PC-3 (cell line): ENCODE measurements around the gene NR1I3.

Experiments used
- EZH2 ChIP-seq: fragments of 300-600 bp; sonication (generic); IDR thresholded peaks from one replicate; pipeline ENCODE4 v1.6.1; 2017; ENCODE audit warnings: antibody characterized with exemption, mild to moderate bottlenecking, low read length; ENCODE audit not compliant: unreplicated experiment
- EZH2phosphoT487 ChIP-seq: fragments of 300-600 bp; sonication (generic); IDR thresholded peaks from 2 replicates; pipeline ENCODE4 v1.6.1; 2018; ENCODE audit warnings: mild to moderate bottlenecking, antibody characterized with exemption, low read length, borderline replicate concordance
- TF ChIP-seq, protein P1 (sequence below): fragments of 300-600 bp; sonication (generic); conservative IDR thresholded peaks from 2 replicates; pipeline ENCODE4 v1.5.1; 2017; ENCODE audit warnings: antibody characterized with exemption, low read depth, mild to moderate bottlenecking, low read length

DNA sequence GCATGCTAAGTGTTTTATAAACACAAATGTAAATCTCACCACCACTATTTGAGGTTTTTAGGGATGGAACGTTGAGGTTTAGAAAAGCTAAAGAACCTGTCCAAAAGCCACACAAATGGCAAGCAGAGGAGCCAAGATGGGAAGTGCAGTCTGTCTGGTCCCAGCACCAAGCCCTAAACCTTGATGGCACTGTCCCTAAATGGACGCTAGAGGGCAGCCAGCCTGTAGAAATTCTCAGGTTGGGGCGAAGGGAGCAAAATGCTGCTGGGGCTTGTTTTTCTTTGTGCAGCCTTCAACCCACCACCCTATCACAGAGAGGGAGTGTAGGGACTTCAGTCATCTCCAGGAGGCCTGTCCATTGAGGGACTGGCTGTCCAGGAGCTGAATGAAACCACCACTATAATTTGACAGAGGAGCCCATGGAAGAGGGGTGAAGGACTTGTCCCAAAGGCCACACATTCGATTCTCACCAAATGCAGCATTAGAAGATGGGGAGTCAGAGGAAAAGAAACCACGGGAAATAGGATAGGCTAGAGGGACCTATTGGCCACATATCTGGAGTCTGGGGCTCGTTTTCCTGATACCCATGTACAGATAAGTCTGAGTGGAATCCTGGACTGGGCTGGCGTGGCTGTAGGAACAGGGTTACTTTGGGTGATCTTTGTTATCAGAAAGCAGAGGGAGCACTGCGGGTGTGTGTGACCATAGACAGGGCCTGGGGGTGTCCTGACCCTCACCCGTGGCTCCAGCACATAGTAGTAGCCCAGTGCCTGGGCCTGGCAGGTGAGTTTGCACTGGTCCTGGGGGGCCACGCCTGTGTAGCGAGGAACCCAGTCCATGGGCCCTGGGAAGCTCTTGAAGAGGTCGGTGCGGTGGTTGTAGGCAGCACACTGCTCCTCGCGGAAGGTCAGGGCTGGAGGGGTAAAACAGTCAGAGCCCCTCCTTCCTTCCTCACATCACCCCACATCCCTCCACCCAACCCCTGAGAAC lies 45.2 kb downstream of the NR1I3 start:
- TF ChIP-seq, protein P1, sequence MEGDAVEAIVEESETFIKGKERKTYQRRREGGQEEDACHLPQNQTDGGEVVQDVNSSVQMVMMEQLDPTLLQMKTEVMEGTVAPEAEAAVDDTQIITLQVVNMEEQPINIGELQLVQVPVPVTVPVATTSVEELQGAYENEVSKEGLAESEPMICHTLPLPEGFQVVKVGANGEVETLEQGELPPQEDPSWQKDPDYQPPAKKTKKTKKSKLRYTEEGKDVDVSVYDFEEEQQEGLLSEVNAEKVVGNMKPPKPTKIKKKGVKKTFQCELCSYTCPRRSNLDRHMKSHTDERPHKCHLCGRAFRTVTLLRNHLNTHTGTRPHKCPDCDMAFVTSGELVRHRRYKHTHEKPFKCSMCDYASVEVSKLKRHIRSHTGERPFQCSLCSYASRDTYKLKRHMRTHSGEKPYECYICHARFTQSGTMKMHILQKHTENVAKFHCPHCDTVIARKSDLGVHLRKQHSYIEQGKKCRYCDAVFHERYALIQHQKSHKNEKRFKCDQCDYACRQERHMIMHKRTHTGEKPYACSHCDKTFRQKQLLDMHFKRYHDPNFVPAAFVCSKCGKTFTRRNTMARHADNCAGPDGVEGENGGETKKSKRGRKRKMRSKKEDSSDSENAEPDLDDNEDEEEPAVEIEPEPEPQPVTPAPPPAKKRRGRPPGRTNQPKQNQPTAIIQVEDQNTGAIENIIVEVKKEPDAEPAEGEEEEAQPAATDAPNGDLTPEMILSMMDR = peak; percentile 96
- TF ChIP-seq EZH2 (no peak), EZH2phosphoT487 (no peak)
